Osteoblast (primary cell): Measurements from ENCODE around the gene HMBS. TPM values are rescaled to one million over a fixed set of nuclear protein-coding genes. Genes with fewer than 3 reads are reported as not detected.
A peak's percentile ranks its signal among the peaks of the same experiment; 100 is the strongest.

Experiments
- DNase-seq: peaks from one replicate; pipeline ENCODE4 v3.0.0; 2011; ENCODE audit warnings: low spot score, mixed read lengths; ENCODE audit not compliant: insufficient read length; ENCODE audit errors: missing footprints
- H2AFZ ChIP-seq: 2 replicates; pipeline ENCODE4 v1.6.0; 2011; ENCODE audit warnings: mild to moderate bottlenecking, low read length
- H3K27ac ChIP-seq: 2 replicates; pipeline ENCODE4 v1.5.1; 2011; ENCODE audit warnings: mild to moderate bottlenecking, low read depth, low read length, moderate library complexity
- H3K27me3 ChIP-seq: 2 replicates; pipeline ENCODE4 v1.6.0; 2012; ENCODE audit warnings: mild to moderate bottlenecking, control low read depth, inconsistent platforms, low read length, moderate library complexity; ENCODE audit not compliant: insufficient read depth
- H3K36me3 ChIP-seq: 2 replicates; pipeline ENCODE4 v1.5.1; 2011; ENCODE audit warnings: mild to moderate bottlenecking, low read length, control low read depth, moderate library complexity; ENCODE audit not compliant: insufficient read depth
- H3K4me1 ChIP-seq: 2 replicates; pipeline ENCODE4 v1.5.1; 2011; ENCODE audit warnings: mild to moderate bottlenecking, low read length, control low read depth, moderate library complexity; ENCODE audit not compliant: insufficient read depth
- H3K4me2 ChIP-seq: 2 replicates; pipeline ENCODE4 v1.6.0; 2011; ENCODE audit warnings: mild to moderate bottlenecking, low read length; ENCODE audit not compliant: insufficient read depth
- H3K4me3 ChIP-seq: fragments of 200-600 bp; sonication (generic); 3 replicates; pipeline ENCODE4 v1.5.1; 2012; ENCODE audit warnings: mild to moderate bottlenecking, low read length, inconsistent platforms; ENCODE audit not compliant: insufficient read depth
- H3K79me2 ChIP-seq: 2 replicates; pipeline ENCODE4 v1.6.0; 2012; ENCODE audit warnings: mild to moderate bottlenecking, low read length, control low read depth, inconsistent platforms; ENCODE audit not compliant: insufficient read depth
- H3K9me3 ChIP-seq: 2 replicates; pipeline ENCODE4 v1.5.1; 2011; ENCODE audit warnings: low read depth, low read length, control low read depth
- H4K20me1 ChIP-seq: 2 replicates; pipeline ENCODE4 v1.6.0; 2012; ENCODE audit warnings: mild to moderate bottlenecking, low read length, control low read depth; ENCODE audit not compliant: insufficient read depth
- total RNA-seq: library from RNA; depleted of rRNA; stranded (reverse); fragments of >200 nt; gene quantifications from 2 replicates; pipeline ENCODE4 v1.2.3, GENCODE V29; 2012
- TF ChIP-seq, protein P1 (sequence below): IDR thresholded peaks from 2 replicates; pipeline ENCODE4 v1.5.1; 2011; ENCODE audit warnings: mild to moderate bottlenecking, low read depth, low read length, moderate library complexity; ENCODE audit errors: extremely low read depth

Gene HMBS
- total RNA-seq, 1 donor: 8.7 TPM

DNA sequence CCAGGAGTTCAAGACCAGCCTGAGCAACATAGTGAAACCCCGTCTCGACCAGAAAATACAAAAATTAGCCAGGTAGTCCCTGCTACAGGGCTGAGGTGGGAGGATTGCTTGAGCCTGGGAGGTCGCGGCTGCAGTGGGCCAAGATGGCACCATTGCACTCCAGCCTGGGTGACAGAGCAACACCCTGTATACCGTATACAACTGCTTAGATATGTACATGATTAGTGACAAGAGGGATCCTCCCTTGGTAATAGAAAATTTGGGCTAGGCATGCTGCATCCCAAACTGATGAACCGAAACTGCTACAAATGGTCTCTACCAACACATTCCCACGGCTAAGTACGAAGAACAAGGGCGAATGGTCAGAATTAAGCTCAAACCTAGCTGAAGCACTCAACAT lies 41.8 kb upstream of the HMBS start:
- DNase-seq: no peak
- H4K20me1 ChIP-seq: no peaks in the 10 kb centered on the region
- TF ChIP-seq, protein P1, sequence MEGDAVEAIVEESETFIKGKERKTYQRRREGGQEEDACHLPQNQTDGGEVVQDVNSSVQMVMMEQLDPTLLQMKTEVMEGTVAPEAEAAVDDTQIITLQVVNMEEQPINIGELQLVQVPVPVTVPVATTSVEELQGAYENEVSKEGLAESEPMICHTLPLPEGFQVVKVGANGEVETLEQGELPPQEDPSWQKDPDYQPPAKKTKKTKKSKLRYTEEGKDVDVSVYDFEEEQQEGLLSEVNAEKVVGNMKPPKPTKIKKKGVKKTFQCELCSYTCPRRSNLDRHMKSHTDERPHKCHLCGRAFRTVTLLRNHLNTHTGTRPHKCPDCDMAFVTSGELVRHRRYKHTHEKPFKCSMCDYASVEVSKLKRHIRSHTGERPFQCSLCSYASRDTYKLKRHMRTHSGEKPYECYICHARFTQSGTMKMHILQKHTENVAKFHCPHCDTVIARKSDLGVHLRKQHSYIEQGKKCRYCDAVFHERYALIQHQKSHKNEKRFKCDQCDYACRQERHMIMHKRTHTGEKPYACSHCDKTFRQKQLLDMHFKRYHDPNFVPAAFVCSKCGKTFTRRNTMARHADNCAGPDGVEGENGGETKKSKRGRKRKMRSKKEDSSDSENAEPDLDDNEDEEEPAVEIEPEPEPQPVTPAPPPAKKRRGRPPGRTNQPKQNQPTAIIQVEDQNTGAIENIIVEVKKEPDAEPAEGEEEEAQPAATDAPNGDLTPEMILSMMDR: no peak
- H3K4me3 ChIP-seq: no peak overlapping the region
- H2AFZ ChIP-seq: no peak overlapping the region
- no peaks in the 10 kb centered on the region for H3K27me3 ChIP-seq
- H3K36me3 ChIP-seq: peaks cover 34% of the 10 kb centered on the region
- no peaks in the 10 kb centered on the region for H3K9me3 ChIP-seq
- H3K4me2 ChIP-seq: no peak overlapping the region
- H3K27ac ChIP-seq: no peak overlapping the region
- H3K4me1 ChIP-seq: no peaks in the 10 kb centered on the region
- no peaks in the 10 kb centered on the region for H3K79me2 ChIP-seq

DNA sequence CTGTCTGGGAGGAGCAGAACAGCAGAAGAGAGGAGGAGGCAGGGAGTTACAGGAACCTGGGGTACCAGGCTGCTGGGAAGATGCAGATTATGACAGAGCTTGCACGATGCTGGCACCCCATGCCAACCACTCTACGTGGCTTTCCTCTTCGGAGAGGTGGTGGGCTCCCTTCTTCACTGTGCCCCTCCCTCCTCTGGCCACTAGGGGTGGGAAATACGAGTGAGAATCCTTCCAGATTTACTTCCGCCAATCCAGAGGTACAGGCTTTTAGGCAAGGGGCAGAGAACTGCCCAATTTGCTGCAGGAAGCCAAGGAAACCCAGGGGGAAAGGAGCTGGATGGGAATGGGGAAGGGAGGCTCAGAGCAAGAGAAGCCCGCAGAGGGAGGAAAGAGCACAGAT lies 40.0 kb upstream of the HMBS start:
- no peaks in the 10 kb centered on the region for H3K4me1 ChIP-seq
- no peaks in the 10 kb centered on the region for H3K27me3 ChIP-seq
- H3K4me3 ChIP-seq: no peak overlapping the region
- no peak for DNase-seq
- no peak overlapping the region for H3K27ac ChIP-seq
- H4K20me1 ChIP-seq: no peaks in the 10 kb centered on the region
- no peak overlapping the region for H2AFZ ChIP-seq
- TF ChIP-seq, protein P1: peak; percentile 19
- peaks cover 52% of the 10 kb centered on the region for H3K36me3 ChIP-seq
- no peaks in the 10 kb centered on the region for H3K9me3 ChIP-seq
- H3K4me2 ChIP-seq: no peak overlapping the region
- H3K79me2 ChIP-seq: no peaks in the 10 kb centered on the region

DNA sequence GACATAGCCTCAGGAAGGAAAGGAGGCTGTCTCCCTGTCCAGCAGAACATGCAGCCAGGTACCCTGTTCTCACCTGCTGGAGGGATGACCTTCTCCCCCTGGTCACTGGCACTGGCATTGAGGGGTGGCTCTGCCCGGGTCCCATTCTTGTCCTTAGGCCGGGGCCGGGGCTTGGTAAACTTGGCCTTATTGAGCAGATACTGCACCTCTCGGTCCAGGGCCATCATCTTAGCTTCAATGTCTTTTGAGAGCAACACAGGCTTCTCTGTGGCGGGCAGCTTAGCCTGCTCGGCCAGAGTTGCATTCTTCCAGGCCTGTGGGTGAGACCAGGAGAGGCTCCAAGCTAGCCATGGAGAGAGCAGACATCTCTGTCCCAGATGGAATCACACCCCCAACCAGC lies 38.2 kb upstream of the HMBS start:
- Histone ChIP-seq H2AFZ (no peak overlapping the region), H4K20me1 (no peaks in the 10 kb centered on the region), H3K9me3 (no peaks in the 10 kb centered on the region), H3K4me2 (no peak overlapping the region), H3K27ac (no peak overlapping the region), H3K4me1 (no peaks in the 10 kb centered on the region), H3K4me3 (no peak overlapping the region), H3K36me3 (peaks cover 66% of the 10 kb centered on the region), H3K79me2 (no peaks in the 10 kb centered on the region), H3K27me3 (no peaks in the 10 kb centered on the region)
- peak; percentile 71 for DNase-seq
- TF ChIP-seq, protein P1: no peak

DNA sequence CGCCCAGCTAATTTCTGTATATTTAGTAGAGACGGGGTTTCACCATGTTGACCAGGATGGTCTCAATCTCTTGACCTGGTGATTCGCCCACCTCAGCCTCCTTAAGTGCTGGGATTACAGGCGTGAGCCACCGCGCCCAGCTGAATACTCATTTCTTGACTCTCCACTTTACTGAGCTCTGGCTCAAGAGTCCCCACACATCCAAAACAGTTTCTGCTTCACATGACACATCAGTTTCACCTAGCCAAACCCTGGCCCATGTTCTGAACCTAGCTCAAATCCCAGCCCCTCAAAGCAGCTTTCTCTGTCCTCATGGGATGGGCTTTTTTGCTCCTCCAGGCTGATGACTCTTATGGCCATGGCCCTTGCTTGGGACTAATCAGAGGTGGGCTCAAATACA lies 37.5 kb upstream of the HMBS start:
- Histone ChIP-seq H4K20me1 (peaks cover 6% of the 10 kb centered on the region), H2AFZ (no peak overlapping the region), H3K79me2 (no peaks in the 10 kb centered on the region), H3K9me3 (no peaks in the 10 kb centered on the region), H3K4me2 (no peak overlapping the region), H3K36me3 (peaks cover 73% of the 10 kb centered on the region), H3K4me3 (no peak overlapping the region), H3K4me1 (no peaks in the 10 kb centered on the region), H3K27me3 (no peaks in the 10 kb centered on the region), H3K27ac (no peak overlapping the region)
- TF ChIP-seq, protein P1: no peak
- DNase-seq: no peak
